H1 (cell line): ENCODE data around the gene SFN. TPM values are rescaled to one million over a fixed set of nuclear protein-coding genes. Genes with fewer than 3 reads are reported as not detected.

Experiments used
- CTCF ChIA-PET: fragments of 300-600 bp; sonication (Branson Sonifier 250); formaldehyde crosslinking; loops from one replicate; lab custom pipeline; 2021; ENCODE audit not compliant: partially characterized antibody; lab: Charles Lee
- POLR2A ChIA-PET: fragments of 300-600 bp; sonication (Branson Sonifier 250); formaldehyde crosslinking; loops from one replicate; lab custom pipeline; 2021; ENCODE audit warnings: inconsistent platforms; ENCODE audit not compliant: partially characterized antibody; lab: Charles Lee
- DNase-seq, 2 experiments: peaks; one replicate each; pipeline versions ENCODE4 v3.0.0 to v3.0.0-alpha.2; 2010 to 2022; ENCODE audit warnings: low spot score in 2 of 2, low read depth in 1 of 2, mixed read lengths in 1 of 2
- FAIRE-seq: peaks from 2 replicates; lab custom pipeline; 2011; peaks lifted over from hg19 to GRCh38; lab: Jason Lieb, UNC
- H2AFZ ChIP-seq: 2 replicates; pipeline ENCODE4 v1.8.1; 2012; ENCODE audit warnings: low read length, inconsistent platforms
- H2AK5ac ChIP-seq: 2 replicates; pipeline ENCODE4 v1.6.1; 2013; ENCODE audit warnings: low read depth, low read length
- H2BK120ac ChIP-seq: replicated peaks from 2 replicates; pipeline ENCODE3; 2013; ENCODE audit warnings: low read depth, low read length, inconsistent platforms
- H2BK12ac ChIP-seq: 2 replicates; pipeline ENCODE4 v1.6.1; 2013; ENCODE audit warnings: low read depth, low read length
- H2BK15ac ChIP-seq: 2 replicates; pipeline ENCODE4 v1.6.1; 2013; ENCODE audit warnings: low read length
- H2BK20ac ChIP-seq: 2 replicates; pipeline ENCODE4 v1.6.1; 2013; ENCODE audit warnings: low read length
- H2BK5ac ChIP-seq: 2 replicates; pipeline ENCODE4 v1.6.1; 2013; ENCODE audit warnings: low read depth, low read length
- H3K14ac ChIP-seq: 2 replicates; pipeline ENCODE4 v1.6.1; 2013; ENCODE audit warnings: inconsistent platforms; ENCODE audit not compliant: insufficient read length
- H3K18ac ChIP-seq: 2 replicates; pipeline ENCODE4 v1.6.1; 2013; ENCODE audit warnings: low read length; ENCODE audit errors: extremely low read depth
- H3K23ac ChIP-seq: 2 replicates; pipeline ENCODE4 v1.6.1; 2013; ENCODE audit warnings: inconsistent platforms; ENCODE audit not compliant: insufficient read length
- H3K23me2 ChIP-seq: 2 replicates; pipeline ENCODE4 v1.6.1; 2013; ENCODE audit warnings: low read depth, low read length
- H3K27ac ChIP-seq: 2 replicates; pipeline ENCODE4 v1.6.1; 2011; ENCODE audit warnings: low read depth, low read length, inconsistent platforms
- H3K27me3 ChIP-seq, 4 experiments: replicated peaks in 1 of 4; 1 replicate in 1 of 4; 2 replicates in 3 of 4; pipeline versions ENCODE4 v1.6.1 to v1.8.1; 2011 to 2013; ENCODE audit warnings: low read length in 3 of 4, mild to moderate bottlenecking in 3 of 4, inconsistent platforms in 2 of 4, mixed read lengths in 2 of 4, moderate library complexity in 1 of 4; ENCODE audit not compliant: control insufficient read depth in 3 of 4, insufficient read depth in 3 of 4; ENCODE audit errors: extremely low read depth in 1 of 4
- H3K36me3 ChIP-seq, 4 experiments: 2 replicates each; pipeline versions ENCODE4 v1.6.1 to v1.8.1; 2011 to 2013; ENCODE audit warnings: mild to moderate bottlenecking in 4 of 4, low read length in 3 of 4, moderate library complexity in 2 of 4, control low read depth in 1 of 4, inconsistent platforms in 1 of 4; ENCODE audit not compliant: insufficient read depth in 4 of 4, control insufficient read depth in 2 of 4
- H3K4ac ChIP-seq: replicated peaks from 2 replicates; pipeline ENCODE3; 2013; ENCODE audit warnings: low read length, low read depth, mixed read lengths, inconsistent platforms; ENCODE audit not compliant: insufficient read length
- H3K4me1 ChIP-seq, 4 experiments: replicated peaks in 1 of 4; 1 replicate in 1 of 4; 2 replicates in 3 of 4; pipeline versions ENCODE4 v1.6.1 to v1.8.1; 2011 to 2013; ENCODE audit warnings: low read length in 3 of 4, inconsistent platforms in 2 of 4, mixed read lengths in 1 of 4; ENCODE audit not compliant: insufficient read depth in 4 of 4, control insufficient read depth in 3 of 4
- H3K4me2 ChIP-seq, 2 experiments: 2 replicates each; pipeline versions ENCODE4 v1.6.1 to v1.8.1; 2011 to 2013; ENCODE audit warnings: low read depth in 2 of 2, low read length in 2 of 2, control low read depth in 1 of 2, inconsistent platforms in 1 of 2, mild to moderate bottlenecking in 1 of 2; ENCODE audit not compliant: insufficient read depth in 1 of 2
- H3K4me3 ChIP-seq, 4 experiments: fragments of 200-600, 300-600 bp in 1 of 4; sonication (generic), shearing (Covaris generic), sonication (Bioruptor Twin) in 1 of 4; 2 replicates each; pipeline versions ENCODE4 v1.5.1 to v1.8.1; 2011 to 2016; ENCODE audit warnings: low read length in 4 of 4, low read depth in 3 of 4, control low read depth in 2 of 4, inconsistent platforms in 2 of 4, mild to moderate bottlenecking in 2 of 4, mixed read lengths in 1 of 4, moderate library complexity in 1 of 4; ENCODE audit not compliant: insufficient read depth in 2 of 4; ENCODE audit errors: extremely low read depth in 1 of 4
- H3K56ac ChIP-seq: replicated peaks from 2 replicates; pipeline ENCODE3; 2013; ENCODE audit warnings: low read depth, mild to moderate bottlenecking, mixed read lengths, low read length, inconsistent platforms; ENCODE audit not compliant: insufficient read length
- H3K79me1 ChIP-seq: 2 replicates; pipeline ENCODE4 v1.6.1; 2013; ENCODE audit warnings: low read depth, low read length, control low read depth
- H3K79me2 ChIP-seq, 2 experiments: 2 replicates each; pipeline versions ENCODE4 v1.6.1 to v1.8.1; 2012 to 2013; ENCODE audit warnings: low read length in 2 of 2, mild to moderate bottlenecking in 2 of 2, inconsistent platforms in 1 of 2; ENCODE audit not compliant: insufficient read depth in 2 of 2, control insufficient read depth in 1 of 2
- H3K9ac ChIP-seq, 4 experiments: replicated peaks in 1 of 4; 1 replicate in 1 of 4; 2 replicates in 3 of 4; pipeline versions ENCODE4 v1.6.1 to v1.8.1; 2011 to 2013; ENCODE audit warnings: low read depth in 3 of 4, low read length in 3 of 4, control low read depth in 2 of 4, mild to moderate bottlenecking in 2 of 4, moderate library complexity in 2 of 4, inconsistent platforms in 1 of 4; ENCODE audit errors: extremely low read depth in 1 of 4
- H3K9me3 ChIP-seq, 2 experiments: 2 replicates each; pipeline versions ENCODE4 v1.6.1 to v1.8.1; 2012 to 2013; ENCODE audit warnings: mild to moderate bottlenecking in 2 of 2, moderate library complexity in 2 of 2, control low read depth in 1 of 2, inconsistent platforms in 1 of 2, low read depth in 1 of 2, low read length in 1 of 2, mixed read lengths in 1 of 2; ENCODE audit not compliant: insufficient read depth in 2 of 2
- H4K20me1 ChIP-seq, 2 experiments: replicated peaks in 1 of 2; 2 replicates each; pipeline versions ENCODE3 to v1.8.1; 2011 to 2013; ENCODE audit warnings: inconsistent platforms in 2 of 2, low read length in 2 of 2, mild to moderate bottlenecking in 1 of 2; ENCODE audit not compliant: insufficient read depth in 2 of 2, control insufficient read depth in 1 of 2
- H4K5ac ChIP-seq: 2 replicates; pipeline ENCODE4 v1.6.1; 2013; ENCODE audit warnings: low read length, low read depth, mixed read lengths, inconsistent platforms; ENCODE audit not compliant: insufficient read length
- H4K8ac ChIP-seq: 2 replicates; pipeline ENCODE4 v1.8.0; 2013; ENCODE audit warnings: mild to moderate bottlenecking, moderate library complexity, low read length, inconsistent platforms; ENCODE audit not compliant: insufficient read depth; ENCODE audit errors: extremely low read depth
- H4K91ac ChIP-seq: replicated peaks from 2 replicates; pipeline ENCODE3; 2013; ENCODE audit warnings: low read length, mixed read lengths, inconsistent platforms; ENCODE audit not compliant: insufficient read length
- CTCF ChIP-seq, 3 experiments: IDR thresholded peaks; 1 replicate in 2 of 3; 2 replicates in 1 of 3; pipeline versions ENCODE4 v1.5.1 to v1.6.1; 2011; ENCODE audit warnings: low read length in 3 of 3, mild to moderate bottlenecking in 3 of 3, inconsistent platforms in 2 of 3, low read depth in 1 of 3, moderate library complexity in 1 of 3; ENCODE audit not compliant: insufficient read depth in 1 of 3; ENCODE audit errors: control extremely low read depth in 1 of 3
- KDM1A ChIP-seq: fragments of 200-600, 300-600 bp; sonication (generic); IDR thresholded peaks from 2 replicates; pipeline ENCODE4 v1.7.1; 2016; ENCODE audit warnings: mild to moderate bottlenecking, low read length, borderline replicate concordance
- POU5F1 ChIP-seq: IDR thresholded peaks from 2 replicates; pipeline ENCODE4 v1.6.1; 2011; ENCODE audit warnings: low read depth, mild to moderate bottlenecking, low read length, moderate library complexity
- SP4 ChIP-seq: IDR thresholded peaks from 2 replicates; pipeline ENCODE4 v1.6.1; 2012; ENCODE audit warnings: low read length, inconsistent platforms
- WGBS, 2 experiments: shearing (Covaris generic) in 1 of 2; methylation state at CpG; one replicate each; pipeline versions ENCODE4 v1.1.6 to v1.1.7; 2013 to 2015; ENCODE audit warnings: low lambda C conversion rate in 2 of 2, mixed read lengths in 2 of 2, inconsistent platforms in 1 of 2, low coverage in 1 of 2, missing lambda C conversion rate in 1 of 2; ENCODE audit not compliant: insufficient replicate concordance in 2 of 2, insufficient coverage in 1 of 2, insufficient read length in 1 of 2; ENCODE audit errors: extremely low coverage in 1 of 2, missing lambda C conversion rate in 1 of 2; 5-methylcytosine and 5-hydroxymethylcytosine counted together
- polyA plus RNA-seq, 7 experiments: library from polyadenylated mRNA; depleted of rRNA in 3 of 7; stranded (reverse) in 5 of 7; unstranded in 2 of 7; fragments of >200 nt in 5 of 7; fragments of 200-250 nt in 2 of 7; gene quantifications; 1 replicate in 5 of 7; 2 replicates in 1 of 7; 4 replicates in 1 of 7; pipeline versions ENCODE4 v1.2.1 to v1.2.3, GENCODE V29; 2011 to 2013; ENCODE audit warnings: missing spikeins in 2 of 7, mixed read lengths in 2 of 7
- total RNA-seq: library from RNA; stranded (reverse); fragmentation: NEBNext Ultra II Directional; extraction: Animal tissue kit (Norgen Biotek cat#: 25700); gene quantifications from 2 replicates; pipeline ENCODE4 v1.2.1, GENCODE V29; 2021
- TF ChIP-seq, protein P1 (sequence below): IDR thresholded peaks from 2 replicates; pipeline ENCODE4 v1.6.1; 2011; ENCODE audit warnings: low read depth, mild to moderate bottlenecking, low read length; ENCODE audit not compliant: insufficient read depth

SFN gene
- total and polyA plus RNA-seq, 2 of the 8 experiments (the other 6 are each of a cell fraction or from before 2014, with no cell fraction given) = 3.3 to 3.9 TPM

GRCh38 chr1:26822737-26823395 lies 40.1 kb upstream of the SFN start:
- Histone ChIP-seq H3K4ac (no peak overlapping the region), H2AFZ (no peak overlapping the region), H3K23ac (no peak overlapping the region), H4K8ac (no peak overlapping the region), H2BK5ac (no peak overlapping the region), H2BK120ac (no peak overlapping the region), H3K4me2 (no peak overlapping the region), H3K9ac (no peak overlapping the region), H2BK15ac (no peak overlapping the region), H3K18ac (no peak overlapping the region), H4K91ac (no peak overlapping the region), H3K27ac (no peak overlapping the region), H3K56ac (no peak overlapping the region), H3K4me3 (no peak overlapping the region), H3K79me1 (peaks cover 4% of the 10 kb centered on the region; the same call in 1 of the 2 replicates), H3K36me3 (no peaks in the 10 kb centered on the region), H3K23me2 (peaks cover 6% of the 10 kb centered on the region; the same call in 1 of the 2 replicates), H3K79me2 (no peaks in the 10 kb centered on the region), H4K20me1 (no peaks in the 10 kb centered on the region), H2BK20ac (no peak overlapping the region), H3K4me1 (peaks cover 5 to 8% (median 6%) of the 10 kb centered on the region in 4 experiments; a peak in 6 of 7 replicates), H2AK5ac (no peak overlapping the region), H3K27me3 (no peaks in the 10 kb centered on the region), H4K5ac (no peak overlapping the region), H3K9me3 (no peaks in the 10 kb centered on the region), H2BK12ac (no peak overlapping the region), H3K14ac (no peak overlapping the region)
- ChIA-PET POLR2A (interaction anchor here (0.6 kb wide), 1 partner anchor 413 kb away, joined by 3 read pairs; no protein-coding TSS in a partner anchor), CTCF (interaction anchor here (0.6 to 3.4 kb wide), 11 partner anchors 12 to 219 kb away, joined by 3 to 21 read pairs (median 4); no protein-coding TSS in a partner anchor)
- FAIRE-seq = no peak
- 88% methylated on average over 4 of the region's 4 CpGs; no CpG with 5 or more reads in 1 of the 2 experiments for WGBS, 2 experiments
- TF ChIP-seq CTCF (IDR thresholded peaks at IDR 0.05; ENCODE audit: control extremely low read depth in 1 of 3, insufficient read depth in 1 of 3, low read depth in 1 of 3, low read length in 3 of 3) (no peak), KDM1A (no peak), POU5F1 (no peak), SP4 (no peak)
- TF ChIP-seq, protein P1, sequence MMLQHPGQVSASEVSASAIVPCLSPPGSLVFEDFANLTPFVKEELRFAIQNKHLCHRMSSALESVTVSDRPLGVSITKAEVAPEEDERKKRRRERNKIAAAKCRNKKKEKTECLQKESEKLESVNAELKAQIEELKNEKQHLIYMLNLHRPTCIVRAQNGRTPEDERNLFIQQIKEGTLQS = no peak
- DNase-seq = no peak
